IMR-90 (cell line): ENCODE measurements around the gene TMEFF1.

Experiments used
- CTCF ChIP-seq: conservative IDR thresholded peaks from 2 replicates; pipeline ENCODE4 v1.5.1; 2012; ENCODE audit warnings: mild to moderate bottlenecking, low read depth, low read length, improper control_type of control experiment
- FOS ChIP-seq: fragments of 150-350 bp; IDR thresholded peaks from 2 replicates; pipeline ENCODE4 v1.6.1; 2016; ENCODE audit warnings: low read depth, low read length
- NFE2L2 ChIP-seq: fragments of 150-350 bp; IDR thresholded peaks from 2 replicates; pipeline ENCODE4 v1.6.1; 2016; ENCODE audit warnings: low read depth, mild to moderate bottlenecking, low read length
- POLR2A ChIP-seq: IDR thresholded peaks from 2 replicates; pipeline ENCODE4 v1.6.1; 2012; ENCODE audit warnings: mild to moderate bottlenecking, low read depth, low read length
- RAD21 ChIP-seq: IDR thresholded peaks from 2 replicates; pipeline ENCODE4 v1.6.1; 2012; ENCODE audit warnings: low read length, improper control_type of control experiment
- TF ChIP-seq, protein P1 (sequence below): fragments of 150-350 bp; IDR thresholded peaks from 2 replicates; pipeline ENCODE4 v1.6.1; 2016; ENCODE audit warnings: low read depth, mild to moderate bottlenecking, low read length, moderate library complexity, borderline replicate concordance

- TF ChIP-seq POLR2A (no peak), CTCF (no peak), RAD21 (no peak), FOS (no peak), NFE2L2 (no peak)
- TF ChIP-seq, protein P1, sequence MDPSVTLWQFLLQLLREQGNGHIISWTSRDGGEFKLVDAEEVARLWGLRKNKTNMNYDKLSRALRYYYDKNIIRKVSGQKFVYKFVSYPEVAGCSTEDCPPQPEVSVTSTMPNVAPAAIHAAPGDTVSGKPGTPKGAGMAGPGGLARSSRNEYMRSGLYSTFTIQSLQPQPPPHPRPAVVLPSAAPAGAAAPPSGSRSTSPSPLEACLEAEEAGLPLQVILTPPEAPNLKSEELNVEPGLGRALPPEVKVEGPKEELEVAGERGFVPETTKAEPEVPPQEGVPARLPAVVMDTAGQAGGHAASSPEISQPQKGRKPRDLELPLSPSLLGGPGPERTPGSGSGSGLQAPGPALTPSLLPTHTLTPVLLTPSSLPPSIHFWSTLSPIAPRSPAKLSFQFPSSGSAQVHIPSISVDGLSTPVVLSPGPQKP: no peak
Observed at GRCh38 chr9:100486479-100487176, 13.7 kb downstream of the TMEFF1 start.
